Measurements from ENCODE around the gene TBL1X.

DNA sequence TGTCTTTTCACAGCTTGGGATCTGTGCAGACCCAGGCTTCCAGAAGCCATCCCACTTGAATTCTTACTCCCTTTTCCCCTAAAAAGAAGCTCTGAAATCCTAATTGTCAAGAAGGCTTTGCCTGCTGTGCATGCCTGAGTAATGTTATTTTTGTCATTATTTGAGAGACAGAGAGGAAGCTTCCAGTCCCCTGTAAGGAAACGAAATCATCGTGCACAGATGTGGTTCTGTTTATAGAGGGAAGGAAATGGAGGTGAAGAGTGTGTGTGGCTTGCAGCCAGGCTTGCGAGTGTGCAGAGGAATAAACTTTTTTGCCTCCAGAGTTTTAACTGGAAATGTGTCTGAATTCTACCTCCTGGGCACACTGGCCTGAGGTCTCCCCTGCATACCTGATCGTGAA, 70.2 kb downstream of the TBL1X start:
- TF ChIP-seq CTCF (IDR thresholded peaks at IDR 0.05) (no peak), ZFX (IDR thresholded peaks at IDR 0.05; ENCODE audit: borderline replicate concordance) (no peak)
